Esophagus squamous epithelium (tissue), 5 donors: ENCODE measurements around the gene NCS1. TPM values are rescaled to one million over a fixed set of nuclear protein-coding genes. Genes with fewer than 3 reads are reported as not detected.

ENCODE experiments used
- DNase-seq: peaks from one replicate; lab custom pipeline; 2025; lab: John Stamatoyannopoulos, UW
- H3K27ac ChIP-seq, 4 donors: fragments of 200-600 bp; sonication (generic); one replicate each; pipeline ENCODE4 v1.5.1; 2016 to 2019; ENCODE audit warnings: mild to moderate bottlenecking in 1 of 4
- H3K27me3 ChIP-seq, 4 donors: fragments of 200-600 bp; sonication (generic); 1 replicate in 3 of 4; 2 replicates in 1 of 4; pipeline versions ENCODE4 v1.5.1 to v1.6.0; 2017 to 2021; ENCODE audit warnings: antibody characterized with exemption in 1 of 4
- H3K36me3 ChIP-seq, 3 donors: fragments of 200-600 bp; sonication (generic); one replicate each; pipeline ENCODE4 v1.5.1; 2016 to 2019
- H3K4me1 ChIP-seq, 3 donors: fragments of 200-600 bp; sonication (generic); one replicate each; pipeline ENCODE4 v1.5.1; 2017 to 2019
- H3K4me3 ChIP-seq, 4 donors: fragments of 200-600 bp; sonication (generic); 1 replicate in 3 of 4; 2 replicates in 1 of 4; pipeline ENCODE4 v1.5.1; 2016 to 2019; ENCODE audit warnings: mild to moderate bottlenecking in 2 of 4, moderate library complexity in 1 of 4
- H3K9me3 ChIP-seq, 3 donors: fragments of 200-600 bp; sonication (generic); one replicate each; pipeline ENCODE4 v1.5.1; 2016 to 2019
- CTCF ChIP-seq, 6 experiments: fragments of 450-650 bp in 4 of 6; fragments of 200-600 bp in 2 of 6; sonication (generic) in 2 of 6; IDR thresholded peaks; one replicate each; pipeline ENCODE4 v1.5.1; 2016 to 2019; ENCODE audit warnings: antibody characterized with exemption in 6 of 6, mild to moderate bottlenecking in 4 of 6, moderate library complexity in 4 of 6
- POLR2A ChIP-seq, 4 donors: fragments of 450-650 bp; IDR thresholded peaks; one replicate each; pipeline ENCODE4 v1.6.1; 2017; ENCODE audit warnings: antibody characterized with exemption in 4 of 4, mild to moderate bottlenecking in 4 of 4, moderate library complexity in 3 of 4
- WGBS, 2 donors: methylation state at CpG; one replicate each; pipeline ENCODE4 v1.1.5; 2018; 5-methylcytosine and 5-hydroxymethylcytosine counted together
- intact Hi-C: fragments of 100-400 bp; cut with DNase I; formaldehyde crosslinking; loops from one replicate; pipeline ENCODE4 v1.15.0; 2022
- total RNA-seq, 4 donors: library from RNA; depleted of rRNA; stranded (reverse); fragments of >200 nt; gene quantifications; one replicate each; pipeline ENCODE4 v1.1.0, GENCODE V29; 2016
- donor health status: DM: yes; HTN: yes; CAD: no.

NCS1 gene
- 10 to 100 TPM in 3 of 4 donors, 1 to 10 TPM in 1; 9.3 to 31.3 (median 15.2) TPM for total RNA-seq

GRCh38 chr9:130172161-130172857, at the start of gene NCS1:
NCS1 (plus strand) TSS chr9:130172404; CDS start chr9:130172664, 260 bp downstream.
- TF ChIP-seq CTCF (IDR thresholded peaks at IDR 0.05) (no peak), POLR2A (IDR thresholded peaks at IDR 0.05) (no peak)
- Histone ChIP-seq H3K4me3 (peak within 1 kb of the TSS; percentile 54 to 83 (median 66)), H3K27me3 (peaks cover 0 to 15% (median 0%) of the 10 kb centered on the region in 4 donors), H3K9me3 (no peaks in the 10 kb centered on the region), H3K36me3 (no peaks in the 10 kb centered on the region), H3K4me1 (peaks cover 6 to 48% (median 12%) of the 10 kb centered on the region in 3 donors), H3K27ac (peak within 1 kb of the TSS; percentile 70 to 88 (median 78))
- WGBS, 2 donors: 0% methylated on average over 1 of the region's 101 CpGs; no CpG with 5 or more reads in 1 of the 2 donors
- no peak for DNase-seq
- intact Hi-C loops: no loop called here

- Histone ChIP-seq H3K27ac (no peak overlapping the region), H3K4me1 (peaks cover 9 to 34% (median 16%) of the 10 kb centered on the region in 3 donors), H3K4me3 (no peak overlapping the region), H3K27me3 (no peaks in the 10 kb centered on the region), H3K36me3 (peaks cover 0 to 74% (median 5%) of the 10 kb centered on the region in 3 donors), H3K9me3 (no peaks in the 10 kb centered on the region)
- 79 to 81% methylated on average over 2 to 4 of the region's 7 CpGs for WGBS, 2 donors
- TF ChIP-seq POLR2A (IDR thresholded peaks at IDR 0.05) (no peak), CTCF (IDR thresholded peaks at IDR 0.05) (no peak)
- intact Hi-C loops: no loop called here
- DNase-seq: no peak
Measured at GRCh38 chr9:130122456-130122855, 49.7 kb upstream of the NCS1 start.

- TF ChIP-seq POLR2A (IDR thresholded peaks at IDR 0.05) (no peak), CTCF (IDR thresholded peaks at IDR 0.05) (no peak)
- Histone ChIP-seq H3K27me3 (no peaks in the 10 kb centered on the region), H3K27ac (no peak overlapping the region), H3K4me3 (no peak overlapping the region), H3K36me3 (peaks cover 0 to 76% (median 10%) of the 10 kb centered on the region in 3 donors), H3K9me3 (no peaks in the 10 kb centered on the region), H3K4me1 (peaks cover under 1 to 34% (median 7%) of the 10 kb centered on the region in 3 donors)
- WGBS, 2 donors: 50 to 75% methylated on average over 3 to 7 of the region's 7 CpGs
- intact Hi-C loops: no loop called here
- no peak for DNase-seq
Measured at GRCh38 chr9:130124085-130124860, 47.9 kb upstream of the NCS1 start.

- Histone ChIP-seq H3K36me3 (peaks cover 0 to 75% (median 10%) of the 10 kb centered on the region in 3 donors), H3K27ac (peak overlapping the region in 2 of 4 donors; percentile 73 to 85)
- 48 to 64% methylated on average over 4 of the region's 4 CpGs for WGBS, 2 donors
Measured at GRCh38 chr9:130126721-130127433, 45.3 kb upstream of the NCS1 start.

More at GRCh38 chr9:130126721-130127433, 45.3 kb upstream of the NCS1 start:
- Histone ChIP-seq H3K4me3 (no peak overlapping the region), H3K4me1 (peaks cover 0 to 42% (median 7%) of the 10 kb centered on the region in 3 donors), H3K9me3 (no peaks in the 10 kb centered on the region), H3K27me3 (no peaks in the 10 kb centered on the region)
- intact Hi-C loops: no loop called here
- TF ChIP-seq POLR2A (IDR thresholded peaks at IDR 0.05) (no peak), CTCF (IDR thresholded peaks at IDR 0.05) (no peak)
- no peak for DNase-seq
